Cardiac muscle cell (in vitro differentiated cells and primary cell): Measurements from ENCODE around the gene HINFP. TPM values are rescaled to one million over a fixed set of nuclear protein-coding genes. Genes with fewer than 3 reads are reported as not detected.

ENCODE experiments used
- DNase-seq, 2 donors: peaks; one replicate each; pipeline versions ENCODE4 v3.0.0 to v3.0.0-alpha.2; 2010 to 2017; ENCODE audit warnings: low read depth in 1 of 2, low spot score in 1 of 2
- H3K27ac ChIP-seq: fragments of 200-600 bp; sonication (generic); 2 replicates; pipeline ENCODE4 v1.5.1; 2016
- H3K27me3 ChIP-seq: fragments of 200-600 bp; sonication (generic); 2 replicates; pipeline ENCODE4 v1.6.0; 2016; ENCODE audit warnings: control low read depth
- H3K36me3 ChIP-seq: fragments of 200-600 bp; sonication (generic); 2 replicates; pipeline ENCODE4 v1.5.1; 2016; ENCODE audit warnings: control low read depth
- H3K4me1 ChIP-seq: fragments of 200-600 bp; sonication (generic); 2 replicates; pipeline ENCODE4 v1.8.1; 2017; ENCODE audit warnings: low read depth, mild to moderate bottlenecking, mixed run types
- H3K4me3 ChIP-seq: fragments of 200-600 bp; sonication (generic); 2 replicates; pipeline ENCODE4 v1.5.1; 2016; ENCODE audit warnings: mild to moderate bottlenecking
- H3K9me3 ChIP-seq: fragments of 200-600 bp; sonication (generic); 2 replicates; pipeline ENCODE4 v1.5.1; 2017; ENCODE audit warnings: low read depth, mild to moderate bottlenecking, control low read depth
- CTCF ChIP-seq: IDR thresholded peaks from 2 replicates; pipeline ENCODE4 v1.5.1; 2012; ENCODE audit warnings: low read depth, mild to moderate bottlenecking, low read length
- polyA plus RNA-seq: library from polyadenylated mRNA; unstranded; fragments of >200 nt; fragmentation: Nextera tagmentation; extraction: Ambion mirVana; gene quantifications from 2 replicates; pipeline ENCODE4 v1.2.1, GENCODE V29; 2016
- total RNA-seq: library from RNA; depleted of rRNA; stranded (reverse); fragments of >200 nt; gene quantifications from 2 replicates; pipeline ENCODE4 v1.2.3, GENCODE V29; 2016

Gene HINFP
- total and polyA plus RNA-seq, 2 experiments from 2014 or later: 28.2 to 33.2 TPM

GRCh38 chr11:119093942-119094815 lies 27.2 kb upstream of the HINFP start:
- H3K9me3 ChIP-seq: no peaks in the 10 kb centered on the region
- peaks cover 10% of the 10 kb centered on the region for H3K4me1 ChIP-seq
- peak overlapping the region; percentile 74 for H3K4me3 ChIP-seq
- H3K36me3 ChIP-seq: peaks cover 33% of the 10 kb centered on the region
- peak; percentile 45 to 49 for DNase-seq
- H3K27me3 ChIP-seq: no peaks in the 10 kb centered on the region
- peak overlapping the region; percentile 93 for H3K27ac ChIP-seq
- TF ChIP-seq CTCF: no peak

GRCh38 chr11:119094816-119095065 lies 26.6 kb upstream of the HINFP start:
- H3K4me1 ChIP-seq: peaks cover 10% of the 10 kb centered on the region
- no peaks in the 10 kb centered on the region for H3K9me3 ChIP-seq
- peak; percentile 86 to 87 for DNase-seq
- no peaks in the 10 kb centered on the region for H3K27me3 ChIP-seq
- peak overlapping the region; percentile 93 for H3K27ac ChIP-seq
- TF ChIP-seq CTCF: peak; percentile 78
- peaks cover 32% of the 10 kb centered on the region for H3K36me3 ChIP-seq
- H3K4me3 ChIP-seq: peak overlapping the region; percentile 74

GRCh38 chr11:119095066-119095880 lies 26.1 kb upstream of the HINFP start:
- Histone ChIP-seq H3K36me3 (peaks cover 32% of the 10 kb centered on the region), H3K27ac (peak overlapping the region; percentile 93), H3K9me3 (no peaks in the 10 kb centered on the region), H3K27me3 (no peaks in the 10 kb centered on the region), H3K4me3 (peak overlapping the region; percentile 74), H3K4me1 (peaks cover 12% of the 10 kb centered on the region)
- no peak for TF ChIP-seq CTCF
- DNase-seq: peak; percentile 99 to 100

- H3K27me3 ChIP-seq: no peaks in the 10 kb centered on the region
- peaks cover 22% of the 10 kb centered on the region for H3K36me3 ChIP-seq
- H3K27ac ChIP-seq: no peak overlapping the region
- H3K9me3 ChIP-seq: no peaks in the 10 kb centered on the region
- TF ChIP-seq CTCF: no peak
- DNase-seq: no peak
- H3K4me1 ChIP-seq: peaks cover 10% of the 10 kb centered on the region
- no peak overlapping the region for H3K4me3 ChIP-seq
Measured at GRCh38 chr11:119099711-119100110, 21.7 kb upstream of the HINFP start.

- Histone ChIP-seq H3K9me3 (no peaks in the 10 kb centered on the region), H3K27me3 (no peaks in the 10 kb centered on the region), H3K27ac (peak overlapping the region; percentile 97), H3K4me1 (peaks cover 10% of the 10 kb centered on the region), H3K36me3 (peaks cover 22% of the 10 kb centered on the region), H3K4me3 (peak overlapping the region; percentile 51)
- DNase-seq: peak in 1 of 2 donors; percentile 61
- peak; percentile 54 for TF ChIP-seq CTCF
Measured at GRCh38 chr11:119100246-119100970, 21.0 kb upstream of the HINFP start.
